Liver (tissue), 9 donors: ENCODE measurements around the gene PHC2. TPM values are rescaled to one million over a fixed set of nuclear protein-coding genes. Genes with fewer than 3 reads are reported as not detected.

Source experiments
- DNase-seq: peaks from one replicate; pipeline ENCODE4 v3.0.0-alpha.2; 2017; ENCODE audit warnings: low spot score
- H3K27ac ChIP-seq, 2 donors: one replicate each; pipeline ENCODE4 v1.7.0; 2013; ENCODE audit warnings: inconsistent platforms in 2 of 2, low read length in 2 of 2, control low read depth in 1 of 2, low read depth in 1 of 2, mild to moderate bottlenecking in 1 of 2
- H3K27me3 ChIP-seq, 4 donors: one replicate each; pipeline versions ENCODE4 v1.6.1 to v1.7.0; 2013; ENCODE audit warnings: low read length in 3 of 4, inconsistent platforms in 1 of 4, mild to moderate bottlenecking in 1 of 4, moderate library complexity in 1 of 4; ENCODE audit not compliant: control insufficient read depth in 4 of 4, insufficient read depth in 4 of 4
- H3K36me3 ChIP-seq, 4 donors: one replicate each; pipeline versions ENCODE4 v1.6.1 to v1.7.0; 2013; ENCODE audit warnings: low read length in 3 of 4, mild to moderate bottlenecking in 3 of 4, low read depth in 1 of 4, moderate library complexity in 1 of 4; ENCODE audit not compliant: control insufficient read depth in 4 of 4, insufficient read depth in 3 of 4
- H3K4me1 ChIP-seq, 4 donors: one replicate each; pipeline versions ENCODE4 v1.6.1 to v1.7.0; 2013; ENCODE audit warnings: low read length in 3 of 4, mild to moderate bottlenecking in 3 of 4, moderate library complexity in 1 of 4; ENCODE audit not compliant: control insufficient read depth in 4 of 4, insufficient read depth in 4 of 4
- H3K4me3 ChIP-seq, 3 donors: one replicate each; pipeline versions ENCODE4 v1.6.1 to v1.7.0; 2013; ENCODE audit warnings: low read length in 3 of 3, control low read depth in 1 of 3, low read depth in 1 of 3, mild to moderate bottlenecking in 1 of 3
- H3K9ac ChIP-seq, 2 donors: one replicate each; pipeline ENCODE4 v1.7.0; 2013; ENCODE audit warnings: low read length in 2 of 2, mild to moderate bottlenecking in 2 of 2, moderate library complexity in 2 of 2, control low read depth in 1 of 2, low read depth in 1 of 2
- H3K9me3 ChIP-seq, 4 donors: one replicate each; pipeline versions ENCODE4 v1.6.1 to v1.7.0; 2013; ENCODE audit warnings: low read length in 3 of 4; ENCODE audit not compliant: control insufficient read depth in 4 of 4
- EGR1 ChIP-seq, 2 donors: IDR thresholded peaks; 2 replicates each; pipeline ENCODE4 v1.6.1; 2016 to 2018; ENCODE audit warnings: antibody characterized with exemption in 2 of 2, low read depth in 2 of 2
- FOXA1 ChIP-seq: IDR thresholded peaks from 2 replicates; pipeline ENCODE4 v1.6.1; 2016; ENCODE audit warnings: antibody characterized with exemption
- GABPA ChIP-seq, 2 donors: IDR thresholded peaks in 1 of 2; conservative IDR thresholded peaks in 1 of 2; 2 replicates each; pipeline ENCODE4 v1.6.1; 2016; ENCODE audit warnings: antibody characterized with exemption in 2 of 2, mild to moderate bottlenecking in 1 of 2, moderate library complexity in 1 of 2
- HNF4A ChIP-seq, 2 donors: conservative IDR thresholded peaks; 2 replicates each; pipeline ENCODE4 v1.6.1; 2016; ENCODE audit warnings: antibody characterized with exemption in 2 of 2, mild to moderate bottlenecking in 2 of 2
- HNF4G ChIP-seq: IDR thresholded peaks from 2 replicates; pipeline ENCODE4 v1.6.1; 2016; ENCODE audit warnings: antibody characterized with exemption
- JUND ChIP-seq, 2 donors: IDR thresholded peaks; 2 replicates each; pipeline ENCODE4 v1.6.1; 2016; ENCODE audit warnings: antibody characterized with exemption in 2 of 2
- NR2F2 ChIP-seq: IDR thresholded peaks from 2 replicates; pipeline ENCODE4 v1.6.1; 2016; ENCODE audit warnings: antibody characterized with exemption
- RAD21 ChIP-seq, 2 donors: IDR thresholded peaks; 2 replicates each; pipeline ENCODE4 v1.6.1; 2016; ENCODE audit warnings: antibody characterized with exemption in 2 of 2, mild to moderate bottlenecking in 2 of 2
- SP1 ChIP-seq: IDR thresholded peaks from 2 replicates; pipeline ENCODE4 v1.6.1; 2018; ENCODE audit warnings: antibody characterized with exemption, mild to moderate bottlenecking
- TAF1 ChIP-seq: conservative IDR thresholded peaks from 2 replicates; pipeline ENCODE4 v1.6.1; 2016; ENCODE audit warnings: antibody characterized with exemption, mild to moderate bottlenecking
- YY1 ChIP-seq: IDR thresholded peaks from 2 replicates; pipeline ENCODE4 v1.6.1; 2016; ENCODE audit warnings: antibody characterized with exemption, mild to moderate bottlenecking
- WGBS: extraction: QIAGEN DNeasy Blood & Tissue Kit; methylation state at CpG from one replicate; pipeline ENCODE4 v1.1.7; 2013; 5-methylcytosine and 5-hydroxymethylcytosine counted together
- polyA plus RNA-seq, 2 donors: library from polyadenylated mRNA; stranded (reverse) in 1 of 2; unstranded in 1 of 2; fragments of 200-250 nt in 1 of 2; fragments of >200 nt in 1 of 2; fragmentation: Nextera tagmentation in 1 of 2; extraction: Ambion mirVana in 1 of 2; gene quantifications; one replicate each; pipeline versions ENCODE4 v1.2.1 to v1.2.3, GENCODE V29; 2013 to 2015
- total RNA-seq, 2 donors: library from RNA; depleted of rRNA; stranded (reverse); fragments of >200 nt; gene quantifications; one replicate each; pipeline ENCODE4 v1.2.3, GENCODE V29; 2014
- TF ChIP-seq, protein P1 (sequence below): IDR thresholded peaks from 2 replicates; pipeline ENCODE4 v1.6.1; 2016; ENCODE audit warnings: antibody characterized with exemption
- TF ChIP-seq, protein P2 (sequence below): IDR thresholded peaks from 2 replicates; pipeline ENCODE4 v1.6.1; 2016; ENCODE audit warnings: antibody characterized with exemption, mild to moderate bottlenecking
- TF ChIP-seq, protein P3 (sequence below): IDR thresholded peaks from 2 replicates; pipeline ENCODE4 v1.6.1; 2016; ENCODE audit warnings: antibody characterized with exemption
- TF ChIP-seq, protein P4 (sequence below): IDR thresholded peaks from 2 replicates; pipeline ENCODE4 v1.6.1; 2016; ENCODE audit warnings: antibody characterized with exemption
- donor health status: healthy.
- donor health status: healthy.
- donor health status: healthy.
- donor health status: healthy.
- donor health status: healthy.

The PHC2 gene
- total and polyA plus RNA-seq, 4 donors, result 19.1 to 67.8 (median 44.7) TPM

DNA sequence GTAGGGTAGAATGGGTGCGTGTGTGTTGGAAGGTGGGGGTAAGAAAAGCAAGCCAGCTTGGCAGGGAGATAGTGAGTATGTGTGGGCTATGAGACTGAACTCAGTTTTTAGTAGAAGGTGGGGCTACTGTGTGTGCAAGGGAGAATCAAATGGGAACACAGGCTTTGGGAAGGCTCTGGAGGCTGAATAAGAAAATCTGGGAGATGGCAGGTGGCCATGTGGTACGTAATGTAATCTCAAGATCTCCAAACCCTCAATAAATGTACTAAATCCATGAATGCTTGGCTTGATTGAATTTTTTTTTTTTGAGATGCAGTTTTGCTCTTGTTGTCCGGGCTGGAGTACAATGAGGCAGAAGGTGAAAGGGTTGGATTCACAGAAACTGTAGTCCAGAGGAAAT lies 38.1 kb upstream of the PHC2 start:
- no peak for TF ChIP-seq HNF4A (conservative IDR thresholded peaks at IDR 0.05)
- TF ChIP-seq, protein P1, sequence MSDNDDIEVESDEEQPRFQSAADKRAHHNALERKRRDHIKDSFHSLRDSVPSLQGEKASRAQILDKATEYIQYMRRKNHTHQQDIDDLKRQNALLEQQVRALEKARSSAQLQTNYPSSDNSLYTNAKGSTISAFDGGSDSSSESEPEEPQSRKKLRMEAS, result no peak
- TF ChIP-seq JUND (IDR thresholded peaks at IDR 0.05), result no peak
- TF ChIP-seq, protein P2, sequence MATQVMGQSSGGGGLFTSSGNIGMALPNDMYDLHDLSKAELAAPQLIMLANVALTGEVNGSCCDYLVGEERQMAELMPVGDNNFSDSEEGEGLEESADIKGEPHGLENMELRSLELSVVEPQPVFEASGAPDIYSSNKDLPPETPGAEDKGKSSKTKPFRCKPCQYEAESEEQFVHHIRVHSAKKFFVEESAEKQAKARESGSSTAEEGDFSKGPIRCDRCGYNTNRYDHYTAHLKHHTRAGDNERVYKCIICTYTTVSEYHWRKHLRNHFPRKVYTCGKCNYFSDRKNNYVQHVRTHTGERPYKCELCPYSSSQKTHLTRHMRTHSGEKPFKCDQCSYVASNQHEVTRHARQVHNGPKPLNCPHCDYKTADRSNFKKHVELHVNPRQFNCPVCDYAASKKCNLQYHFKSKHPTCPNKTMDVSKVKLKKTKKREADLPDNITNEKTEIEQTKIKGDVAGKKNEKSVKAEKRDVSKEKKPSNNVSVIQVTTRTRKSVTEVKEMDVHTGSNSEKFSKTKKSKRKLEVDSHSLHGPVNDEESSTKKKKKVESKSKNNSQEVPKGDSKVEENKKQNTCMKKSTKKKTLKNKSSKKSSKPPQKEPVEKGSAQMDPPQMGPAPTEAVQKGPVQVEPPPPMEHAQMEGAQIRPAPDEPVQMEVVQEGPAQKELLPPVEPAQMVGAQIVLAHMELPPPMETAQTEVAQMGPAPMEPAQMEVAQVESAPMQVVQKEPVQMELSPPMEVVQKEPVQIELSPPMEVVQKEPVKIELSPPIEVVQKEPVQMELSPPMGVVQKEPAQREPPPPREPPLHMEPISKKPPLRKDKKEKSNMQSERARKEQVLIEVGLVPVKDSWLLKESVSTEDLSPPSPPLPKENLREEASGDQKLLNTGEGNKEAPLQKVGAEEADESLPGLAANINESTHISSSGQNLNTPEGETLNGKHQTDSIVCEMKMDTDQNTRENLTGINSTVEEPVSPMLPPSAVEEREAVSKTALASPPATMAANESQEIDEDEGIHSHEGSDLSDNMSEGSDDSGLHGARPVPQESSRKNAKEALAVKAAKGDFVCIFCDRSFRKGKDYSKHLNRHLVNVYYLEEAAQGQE, result no peak
- TF ChIP-seq HNF4G, result no peak
- no peak for TF ChIP-seq EGR1 (IDR thresholded peaks at IDR 0.05; ENCODE audit: low read depth in 2 of 2)
- no peak for TF ChIP-seq RAD21 (IDR thresholded peaks at IDR 0.05)
- TF ChIP-seq TAF1, result no peak
- no peak for TF ChIP-seq NR2F2
- TF ChIP-seq, protein P3, sequence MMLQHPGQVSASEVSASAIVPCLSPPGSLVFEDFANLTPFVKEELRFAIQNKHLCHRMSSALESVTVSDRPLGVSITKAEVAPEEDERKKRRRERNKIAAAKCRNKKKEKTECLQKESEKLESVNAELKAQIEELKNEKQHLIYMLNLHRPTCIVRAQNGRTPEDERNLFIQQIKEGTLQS, result no peak
- TF ChIP-seq, protein P4, sequence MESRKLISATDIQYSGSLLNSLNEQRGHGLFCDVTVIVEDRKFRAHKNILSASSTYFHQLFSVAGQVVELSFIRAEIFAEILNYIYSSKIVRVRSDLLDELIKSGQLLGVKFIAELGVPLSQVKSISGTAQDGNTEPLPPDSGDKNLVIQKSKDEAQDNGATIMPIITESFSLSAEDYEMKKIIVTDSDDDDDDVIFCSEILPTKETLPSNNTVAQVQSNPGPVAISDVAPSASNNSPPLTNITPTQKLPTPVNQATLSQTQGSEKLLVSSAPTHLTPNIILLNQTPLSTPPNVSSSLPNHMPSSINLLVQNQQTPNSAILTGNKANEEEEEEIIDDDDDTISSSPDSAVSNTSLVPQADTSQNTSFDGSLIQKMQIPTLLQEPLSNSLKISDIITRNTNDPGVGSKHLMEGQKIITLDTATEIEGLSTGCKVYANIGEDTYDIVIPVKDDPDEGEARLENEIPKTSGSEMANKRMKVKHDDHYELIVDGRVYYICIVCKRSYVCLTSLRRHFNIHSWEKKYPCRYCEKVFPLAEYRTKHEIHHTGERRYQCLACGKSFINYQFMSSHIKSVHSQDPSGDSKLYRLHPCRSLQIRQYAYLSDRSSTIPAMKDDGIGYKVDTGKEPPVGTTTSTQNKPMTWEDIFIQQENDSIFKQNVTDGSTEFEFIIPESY, result no peak
- no peak for TF ChIP-seq FOXA1
- TF ChIP-seq GABPA (IDR thresholded peaks at IDR 0.05 in 1 of 2, conservative IDR thresholded peaks at IDR 0.05 in 1 of 2), result no peak
- TF ChIP-seq YY1, result no peak
- WGBS, result 92% methylated on average over 3 of the region's 3 CpGs
- H3K4me1 ChIP-seq, result peaks cover 0 to 17% (median 10%) of the 10 kb centered on the region in 4 donors
- DNase-seq, result no peak
- no peak overlapping the region for H3K4me3 ChIP-seq
- H3K9me3 ChIP-seq, result no peaks in the 10 kb centered on the region
- H3K27ac ChIP-seq, result no peak overlapping the region
- no peak overlapping the region for H3K9ac ChIP-seq
- H3K27me3 ChIP-seq, result no peaks in the 10 kb centered on the region
- no peaks in the 10 kb centered on the region for H3K36me3 ChIP-seq

DNA sequence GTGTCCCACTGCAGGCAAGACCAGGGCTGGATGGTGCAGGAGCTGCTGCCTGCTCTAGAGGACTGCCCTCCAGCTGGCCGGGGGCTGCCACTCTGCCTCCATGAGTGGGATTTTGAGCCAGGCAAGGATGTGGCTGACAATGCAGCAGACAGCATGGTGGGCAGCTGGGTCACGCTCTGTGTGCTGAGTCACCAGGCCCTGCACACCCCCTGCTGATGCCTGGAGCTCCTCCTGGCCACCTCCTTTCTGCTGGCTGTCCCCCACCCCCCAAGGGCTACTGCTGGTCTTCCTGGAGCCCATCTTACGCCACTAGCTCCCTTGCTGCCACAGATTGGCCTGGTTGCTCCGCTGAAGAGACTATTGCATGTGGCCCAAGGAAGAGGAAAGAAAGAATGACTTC lies 37.6 kb upstream of the PHC2 start:
- Histone ChIP-seq H3K27me3 (no peaks in the 10 kb centered on the region), H3K36me3 (no peaks in the 10 kb centered on the region), H3K4me1 (peaks cover 0 to 17% (median 10%) of the 10 kb centered on the region in 4 donors), H3K4me3 (no peak overlapping the region), H3K9me3 (no peaks in the 10 kb centered on the region), H3K9ac (no peak overlapping the region), H3K27ac (no peak overlapping the region)
- TF ChIP-seq HNF4A (conservative IDR thresholded peaks at IDR 0.05) (no peak), SP1 (no peak), GABPA (IDR thresholded peaks at IDR 0.05 in 1 of 2, conservative IDR thresholded peaks at IDR 0.05 in 1 of 2) (no peak), TAF1 (no peak)
- DNase-seq, result no peak
- WGBS, result 88% methylated on average over 4 of the region's 4 CpGs
